ENCODE data around the gene OR1L6. TPM values are rescaled to one million over a fixed set of nuclear protein-coding genes. Genes with fewer than 3 reads are reported as not detected.
A peak's percentile ranks its signal among the peaks of the same experiment; 100 is the strongest.

Gene OR1L6
- total RNA-seq, 2 donors from 2014 or later: not detected

- Histone ChIP-seq H3K36me3 (no peaks in the 10 kb centered on the region), H3K27me3 (no peaks in the 10 kb centered on the region), H3K27ac (no peak overlapping the region), H3K4me1 (no peaks in the 10 kb centered on the region), H3K9me3 (no peaks in the 10 kb centered on the region), H3K4me3 (no peak overlapping the region)
- DNase-seq (ENCODE audit: low spot score): no peak
- no peak for TF ChIP-seq CTCF (IDR thresholded peaks at IDR 0.05)
Observed at GRCh38 chr9:122785269-122785668, 43.2 kb downstream of the OR1L6 start.

GRCh38 chr9:122786338-122786737 lies 44.2 kb downstream of the OR1L6 start:
- no peak for DNase-seq (ENCODE audit: low spot score)
- Histone ChIP-seq H3K27ac (no peak overlapping the region), H3K36me3 (no peaks in the 10 kb centered on the region), H3K4me1 (no peaks in the 10 kb centered on the region), H3K27me3 (no peaks in the 10 kb centered on the region), H3K4me3 (no peak overlapping the region), H3K9me3 (no peaks in the 10 kb centered on the region)
- no peak for TF ChIP-seq CTCF (IDR thresholded peaks at IDR 0.05)

GRCh38 chr9:122788831-122789230 lies 46.7 kb downstream of the OR1L6 start, which contains the start of gene OR5C1:
TSS of gene OR5C1 (plus strand) at chr9:122788933. CDS start at chr9:122788933, 0 bp downstream.
- TF ChIP-seq CTCF (IDR thresholded peaks at IDR 0.05): no peak
- Histone ChIP-seq H3K36me3 (no peaks in the 10 kb centered on the region), H3K4me1 (no peaks in the 10 kb centered on the region), H3K9me3 (no peaks in the 10 kb centered on the region), H3K27ac (no peak within 1 kb of the TSS), H3K4me3 (no peak within 1 kb of the TSS), H3K27me3 (no peaks in the 10 kb centered on the region)
- peak; percentile 51 for DNase-seq (ENCODE audit: low spot score)

- Histone ChIP-seq H3K9me3 (no peaks in the 10 kb centered on the region), H3K4me3 (no peak overlapping the region), H3K27me3 (no peaks in the 10 kb centered on the region), H3K36me3 (no peaks in the 10 kb centered on the region), H3K27ac (no peak overlapping the region), H3K4me1 (no peaks in the 10 kb centered on the region)
- no peak for TF ChIP-seq CTCF (IDR thresholded peaks at IDR 0.05)
- DNase-seq (ENCODE audit: low spot score): peak; percentile 49
Observed at GRCh38 chr9:122789256-122790046, 47.3 kb downstream of the OR1L6 start.

- Histone ChIP-seq H3K36me3 (no peaks in the 10 kb centered on the region), H3K27me3 (no peaks in the 10 kb centered on the region), H3K4me1 (no peaks in the 10 kb centered on the region), H3K9me3 (no peaks in the 10 kb centered on the region), H3K4me3 (no peak overlapping the region), H3K27ac (no peak overlapping the region)
- no peak for TF ChIP-seq CTCF (IDR thresholded peaks at IDR 0.05)
- no peak for DNase-seq (ENCODE audit: low spot score)
Observed at GRCh38 chr9:122791872-122792669, 50.0 kb downstream of the OR1L6 start.

All from right atrium auricular region (tissue), 2 donors.